Fibroblast of the aortic adventitia (primary cell): ENCODE results near the gene CENPP. TPM values are rescaled to one million over a fixed set of nuclear protein-coding genes. Genes with fewer than 3 reads are reported as not detected.
"Not testable (repeated sequence)": the region's sequence is repeated elsewhere in the genome, so short reads cannot be mapped to it uniquely, and the experiment has no call there.

Source experiments
- DNase-seq: peaks from one replicate; pipeline ENCODE4 v3.0.0-alpha.2; 2010; ENCODE audit warnings: low read depth
- H3K4me3 ChIP-seq: 2 replicates; pipeline ENCODE4 v1.5.1; 2011; ENCODE audit warnings: low read depth, mild to moderate bottlenecking, control low read depth, low read length, moderate library complexity
- total RNA-seq: library from RNA; depleted of rRNA; stranded (reverse); fragments of >200 nt; gene quantifications from 2 replicates; pipeline ENCODE4 v1.2.3, GENCODE V29; 2012; ENCODE audit warnings: low replicate concordance
- TF ChIP-seq, protein P1 (sequence below): IDR thresholded peaks from 2 replicates; pipeline ENCODE4 v1.5.1; 2011; ENCODE audit warnings: mild to moderate bottlenecking, low read length, control low read depth, inconsistent platforms; ENCODE audit not compliant: insufficient read depth

CENPP gene
- total RNA-seq, 1 donor, result 19.3 TPM

DNA sequence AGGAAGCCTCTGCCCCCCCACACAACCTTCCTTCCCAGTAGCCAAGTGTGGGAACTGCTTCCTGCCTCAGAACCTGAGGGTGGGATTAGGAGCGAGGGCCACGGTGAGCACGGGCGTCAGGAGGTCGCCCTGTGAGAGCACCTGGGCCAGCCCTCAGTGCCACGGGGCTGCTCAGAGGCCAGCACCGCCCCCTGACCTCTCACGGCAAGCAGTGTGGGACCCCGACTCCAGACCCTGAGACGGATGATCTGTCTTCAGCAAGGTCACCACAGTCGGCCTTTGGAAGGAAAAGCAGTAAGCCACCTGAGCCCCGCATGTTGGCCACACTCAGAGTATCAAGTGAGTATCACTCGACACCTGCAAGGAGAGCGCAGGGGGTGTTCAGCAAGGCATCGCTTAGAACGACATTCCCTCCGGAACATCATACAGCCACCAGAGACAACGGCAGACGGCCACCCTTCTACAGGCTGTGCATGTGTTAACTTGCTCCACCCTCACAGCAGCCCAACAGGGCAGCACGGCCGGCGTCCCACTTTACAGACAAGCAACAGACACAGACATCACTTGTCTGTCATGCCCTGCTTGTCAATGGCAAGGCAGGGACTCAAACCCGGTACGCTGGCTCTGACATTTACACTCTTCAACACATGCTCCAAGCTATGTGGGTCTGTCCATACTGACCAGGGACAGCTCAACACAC is 294.0 kb downstream of the CENPP start:
- no peak overlapping the region for H3K4me3 ChIP-seq
- DNase-seq, result no peak
- TF ChIP-seq, protein P1, sequence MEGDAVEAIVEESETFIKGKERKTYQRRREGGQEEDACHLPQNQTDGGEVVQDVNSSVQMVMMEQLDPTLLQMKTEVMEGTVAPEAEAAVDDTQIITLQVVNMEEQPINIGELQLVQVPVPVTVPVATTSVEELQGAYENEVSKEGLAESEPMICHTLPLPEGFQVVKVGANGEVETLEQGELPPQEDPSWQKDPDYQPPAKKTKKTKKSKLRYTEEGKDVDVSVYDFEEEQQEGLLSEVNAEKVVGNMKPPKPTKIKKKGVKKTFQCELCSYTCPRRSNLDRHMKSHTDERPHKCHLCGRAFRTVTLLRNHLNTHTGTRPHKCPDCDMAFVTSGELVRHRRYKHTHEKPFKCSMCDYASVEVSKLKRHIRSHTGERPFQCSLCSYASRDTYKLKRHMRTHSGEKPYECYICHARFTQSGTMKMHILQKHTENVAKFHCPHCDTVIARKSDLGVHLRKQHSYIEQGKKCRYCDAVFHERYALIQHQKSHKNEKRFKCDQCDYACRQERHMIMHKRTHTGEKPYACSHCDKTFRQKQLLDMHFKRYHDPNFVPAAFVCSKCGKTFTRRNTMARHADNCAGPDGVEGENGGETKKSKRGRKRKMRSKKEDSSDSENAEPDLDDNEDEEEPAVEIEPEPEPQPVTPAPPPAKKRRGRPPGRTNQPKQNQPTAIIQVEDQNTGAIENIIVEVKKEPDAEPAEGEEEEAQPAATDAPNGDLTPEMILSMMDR, result no peak

DNA sequence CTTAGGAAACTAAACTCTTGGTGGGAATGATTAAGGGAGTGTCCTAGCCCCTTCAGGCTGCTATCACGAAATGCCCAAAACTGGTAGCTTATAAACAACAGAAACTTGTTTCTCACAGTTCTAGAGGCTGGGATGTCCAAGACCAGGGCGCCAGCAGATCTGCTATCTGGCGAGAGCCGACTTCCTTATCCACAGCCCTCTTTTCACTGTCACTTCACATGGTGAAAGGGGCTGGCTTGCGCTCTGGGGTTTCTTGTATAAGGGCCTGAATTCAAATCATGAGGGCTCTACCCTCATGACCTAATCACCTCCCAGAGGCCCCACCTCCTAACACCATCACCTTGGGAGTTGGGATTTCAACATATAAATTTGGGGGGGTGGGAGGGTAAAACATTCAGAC is 295.1 kb downstream of the CENPP start:
- TF ChIP-seq, protein P1, result no peak
- H3K4me3 ChIP-seq, result no peak overlapping the region
- no peak for DNase-seq

DNA sequence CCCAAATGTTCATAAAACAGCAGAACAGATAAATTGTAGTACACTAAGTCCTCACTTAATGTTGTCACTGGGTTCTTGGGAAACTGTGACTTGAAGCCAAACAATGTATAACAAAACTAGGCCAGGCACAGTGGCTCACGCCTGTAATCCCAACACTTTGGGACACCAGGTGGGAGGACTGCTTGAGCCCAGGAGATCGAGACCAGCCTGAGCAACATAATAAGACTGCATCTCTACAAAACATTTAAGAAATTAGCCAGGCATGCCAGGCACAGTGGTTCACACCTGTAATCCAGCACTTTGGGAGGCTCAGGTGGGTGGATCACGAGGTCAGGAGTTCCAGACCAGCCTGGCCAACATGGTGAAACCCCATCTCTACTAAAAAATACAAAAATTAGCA is 298.2 kb downstream of the CENPP start:
- H3K4me3 ChIP-seq, DNase-seq: not testable (repeated sequence)

DNA sequence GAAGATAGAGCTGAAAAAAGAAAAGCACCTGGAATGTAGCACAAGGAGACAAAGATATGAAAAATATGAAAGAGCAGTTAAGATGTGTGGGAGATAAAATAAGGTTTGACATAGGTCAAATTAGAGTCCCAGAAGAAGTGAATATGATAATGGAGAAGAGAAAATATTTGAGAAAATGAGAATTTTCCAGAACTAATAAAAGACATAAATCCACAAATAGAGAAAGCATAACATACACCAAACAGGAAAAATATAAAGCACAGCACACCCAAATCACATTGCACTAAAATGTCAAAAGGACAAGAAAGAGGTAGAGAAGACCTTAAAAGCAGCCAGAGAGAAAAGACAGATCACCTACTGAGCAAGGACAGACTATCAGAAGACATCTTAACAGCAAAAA is 300.7 kb downstream of the CENPP start:
- no peak for DNase-seq
- TF ChIP-seq, protein P1, result no peak
- H3K4me3 ChIP-seq, result no peak overlapping the region

DNA sequence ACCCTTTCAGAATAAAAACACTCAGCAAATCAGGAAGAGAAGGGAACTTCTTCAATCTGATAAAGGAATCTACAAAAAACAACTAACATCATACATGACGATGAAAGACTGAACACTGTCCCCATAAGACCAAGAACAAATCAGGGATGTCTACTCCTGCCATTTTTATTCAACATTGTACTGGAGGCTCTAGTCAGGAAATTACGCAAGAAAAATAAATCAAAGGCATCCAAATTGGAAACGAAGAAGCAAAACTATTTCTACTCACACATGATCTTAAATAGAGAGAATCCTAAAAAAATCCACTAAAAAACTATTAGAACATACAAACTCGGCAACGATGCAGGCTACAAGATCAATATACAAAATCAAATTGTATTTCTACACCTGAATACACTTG is 301.9 kb downstream of the CENPP start:
- TF ChIP-seq, protein P1, result no peak
- H3K4me3 ChIP-seq, result no peak overlapping the region
- peak; percentile 46 for DNase-seq

DNA sequence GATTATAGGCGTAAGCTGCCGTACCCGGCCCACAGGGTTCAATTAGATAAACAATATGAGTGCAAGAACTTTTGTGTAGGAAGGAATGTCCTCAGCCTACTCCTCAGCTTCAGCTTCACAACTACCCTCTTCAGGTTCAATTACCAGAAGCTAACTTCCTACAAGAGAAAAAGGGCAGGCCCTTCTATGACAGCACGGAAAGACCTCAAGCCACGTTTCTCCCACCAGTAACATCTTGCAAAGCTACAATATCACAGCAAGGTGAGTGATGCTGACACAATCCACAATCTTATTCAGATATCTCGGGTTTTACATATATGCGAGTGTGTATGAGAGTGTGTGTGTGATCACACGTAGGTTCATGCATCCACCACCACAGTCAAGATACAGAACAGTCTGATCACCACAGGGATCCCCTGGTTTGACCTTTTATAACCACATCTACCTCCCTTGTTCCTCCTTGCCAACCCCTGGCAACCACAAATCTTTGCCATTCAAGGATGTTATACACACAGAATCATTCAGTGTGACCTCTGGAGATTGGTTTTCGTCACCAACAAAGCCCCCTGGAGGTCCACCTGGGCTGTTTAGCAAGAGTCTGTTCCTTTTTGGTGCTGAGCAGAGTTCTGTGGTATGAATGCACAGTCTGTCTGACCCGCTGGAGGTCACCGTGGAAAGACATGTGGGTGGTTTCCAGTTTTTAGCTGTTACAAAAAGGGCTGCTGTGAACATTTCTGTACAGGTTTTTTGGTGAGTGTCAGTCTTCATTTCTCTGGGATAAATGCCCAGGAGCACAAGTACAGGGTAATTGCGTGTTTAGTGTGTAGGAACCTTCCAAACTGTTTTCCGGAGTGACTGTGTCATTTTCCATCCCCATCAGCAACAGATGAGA is 305.9 kb downstream of the CENPP start:
- H3K4me3 ChIP-seq, result no peak overlapping the region
- DNase-seq, result no peak
- TF ChIP-seq, protein P1, result no peak

DNA sequence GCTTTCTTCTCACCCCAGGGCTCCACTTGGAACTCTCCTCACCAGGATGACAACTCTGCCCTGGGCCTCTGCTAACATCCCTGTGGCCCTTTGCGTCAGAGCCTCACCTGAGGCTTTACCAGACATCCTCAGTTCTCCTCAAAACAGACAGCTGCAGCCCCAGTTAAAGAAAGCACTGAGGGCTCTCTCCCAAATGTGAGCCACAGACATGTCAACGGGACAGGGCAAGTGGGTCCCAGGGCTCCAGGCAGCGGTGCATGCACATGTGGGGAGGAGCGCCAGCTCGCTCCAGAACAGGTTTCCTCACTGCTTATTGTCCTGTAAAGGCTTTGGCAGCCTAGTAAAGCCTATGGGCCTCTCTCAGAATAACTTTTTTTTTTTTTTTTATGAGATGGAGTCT is 306.9 kb downstream of the CENPP start:
- no peak for DNase-seq
- H3K4me3 ChIP-seq, result no peak overlapping the region
- TF ChIP-seq, protein P1, result no peak
